Measurements from ENCODE around the gene CLDN34.

- TF ChIP-seq EZH2phosphoT487 (IDR thresholded peaks at IDR 0.05; ENCODE audit: insufficient read depth, low read depth) (no peak), EZH2 (IDR thresholded peaks at IDR 0.05; ENCODE audit: insufficient read depth, poor library complexity, severe bottlenecking) (no peak)
These were observed 44.8 kb downstream of the CLDN34 start for GRCh38 chrX:10011991-10012390.
